ENCODE results near the gene PTX3.
A peak's percentile ranks its signal among the peaks of the same experiment; 100 is the strongest.

PTX3 gene

GRCh38 chr3:157436583-157437291 is at the start of gene PTX3:
Gene PTX3 (plus strand): TSS chr3:157436850. CDS start chr3:157436934, 84 bp downstream.
- DNase-seq (ENCODE audit: low read depth in 2 of 2): peak; percentile 95 to 96

GRCh38 chr3:157387708-157388435 is 48.8 kb upstream of the PTX3 start:
- no peak for DNase-seq (ENCODE audit: low read depth in 2 of 2)

DNA sequence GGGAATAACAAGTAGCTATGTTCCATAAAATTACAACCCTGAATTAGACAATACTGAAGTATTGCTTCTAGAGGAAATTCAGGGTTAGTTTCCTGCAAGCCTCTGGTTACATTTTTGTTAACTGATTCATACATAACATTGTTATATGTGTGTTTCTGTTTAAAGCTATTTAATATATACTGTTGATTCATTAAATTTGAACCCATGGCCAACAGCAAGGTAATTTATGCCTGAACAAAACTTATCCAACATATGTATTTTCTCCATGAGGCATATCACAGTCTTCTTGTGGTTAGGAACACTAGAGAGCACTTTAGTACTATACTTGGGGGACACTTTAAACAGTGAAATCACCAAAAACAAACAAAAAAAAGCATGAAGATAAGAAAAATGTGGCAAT is 47.7 kb upstream of the PTX3 start:
- peak; percentile 75 to 77 for DNase-seq (ENCODE audit: low read depth in 2 of 2)

- no peak for DNase-seq (ENCODE audit: low read depth in 2 of 2)
Observed at GRCh38 chr3:157390713-157391515, 45.7 kb upstream of the PTX3 start.

DNA sequence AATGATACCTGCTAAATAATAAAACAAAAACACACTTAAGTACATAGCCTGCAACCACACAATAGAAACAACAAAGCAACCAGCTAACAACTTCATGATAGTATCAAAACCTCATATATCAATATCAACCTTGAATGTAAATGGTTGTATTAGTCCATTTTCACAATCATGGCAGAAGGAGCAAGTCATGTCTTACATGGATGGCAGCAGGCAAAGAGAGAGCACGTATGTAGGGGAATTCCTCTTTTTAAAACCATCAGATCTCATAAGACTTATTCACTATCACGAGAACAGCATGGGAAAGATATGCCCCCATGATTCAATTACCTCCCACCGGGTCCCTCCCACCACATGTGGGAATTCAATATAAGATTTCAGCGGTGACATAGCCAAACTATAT is 44.5 kb upstream of the PTX3 start:
- DNase-seq (ENCODE audit: low read depth in 2 of 2): no peak

- DNase-seq (ENCODE audit: low read depth in 2 of 2): no peak
Observed at GRCh38 chr3:157393113-157393512, 43.5 kb upstream of the PTX3 start.

GRCh38 chr3:157394411-157394810 is 42.2 kb upstream of the PTX3 start:
- no peak for DNase-seq (ENCODE audit: low read depth in 2 of 2)

- no peak for DNase-seq (ENCODE audit: low read depth in 2 of 2)
Observed at GRCh38 chr3:157398598-157398997, 38.1 kb upstream of the PTX3 start.

- no peak for DNase-seq (ENCODE audit: low read depth in 2 of 2)
Observed at GRCh38 chr3:157404381-157404780, 32.3 kb upstream of the PTX3 start.

GRCh38 chr3:157405457-157405856 is 31.2 kb upstream of the PTX3 start:
- peak; percentile 63 to 71 for DNase-seq (ENCODE audit: low read depth in 2 of 2)

DNA sequence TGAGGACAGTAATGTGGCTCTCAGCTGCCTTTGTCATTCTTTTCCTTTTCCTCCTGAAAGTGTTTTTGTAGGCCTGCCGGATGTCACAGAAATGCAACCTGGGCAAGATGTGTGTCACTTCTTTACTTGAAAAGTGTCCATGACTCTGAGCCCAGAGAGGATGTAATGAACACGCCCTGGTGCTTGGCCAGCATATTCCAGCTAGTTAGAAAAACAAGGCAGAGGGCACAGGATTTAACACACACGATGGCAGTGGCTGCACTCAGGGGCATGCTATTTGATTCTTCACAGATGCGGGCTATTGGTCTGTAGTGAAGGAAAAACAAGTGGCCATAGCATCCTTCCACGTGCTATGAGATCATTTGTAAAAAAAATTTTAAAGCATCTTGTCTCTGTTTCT is 30.3 kb upstream of the PTX3 start:
- no peak for DNase-seq (ENCODE audit: low read depth in 2 of 2)

GRCh38 chr3:157407769-157408168 is 28.9 kb upstream of the PTX3 start:
- DNase-seq (ENCODE audit: low read depth in 2 of 2): no peak

DNA sequence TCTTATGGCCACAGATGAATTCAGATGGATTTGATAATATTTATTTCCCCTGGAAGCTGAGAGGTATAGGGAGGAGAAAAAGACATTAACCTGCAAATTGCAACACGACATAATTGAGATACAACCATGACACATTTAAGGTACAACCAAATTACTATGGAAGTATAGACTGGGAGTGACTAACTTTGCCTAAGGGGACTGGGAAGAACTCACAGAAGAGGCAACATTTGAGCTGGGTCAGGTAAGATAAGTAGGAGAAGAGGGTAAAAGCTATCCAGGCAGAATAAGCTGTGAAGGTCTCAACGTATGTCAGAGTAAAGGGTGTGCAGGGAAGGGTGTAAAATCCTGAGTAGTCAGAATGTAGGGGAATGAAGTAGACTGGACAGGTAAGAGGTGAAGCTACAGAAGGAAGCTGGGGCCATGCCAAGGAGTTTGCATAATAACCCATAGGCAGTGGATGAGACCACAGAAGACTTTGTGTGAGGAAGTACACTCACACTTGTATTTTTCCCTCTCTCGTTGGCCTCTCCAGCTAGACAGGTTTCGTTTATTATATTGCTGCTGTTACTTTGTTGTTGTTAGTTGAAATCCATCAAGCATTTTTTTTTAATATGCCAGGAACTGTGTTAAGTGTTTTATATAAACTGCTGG is 28.0 kb upstream of the PTX3 start:
- no peak for DNase-seq (ENCODE audit: low read depth in 2 of 2)

DNA sequence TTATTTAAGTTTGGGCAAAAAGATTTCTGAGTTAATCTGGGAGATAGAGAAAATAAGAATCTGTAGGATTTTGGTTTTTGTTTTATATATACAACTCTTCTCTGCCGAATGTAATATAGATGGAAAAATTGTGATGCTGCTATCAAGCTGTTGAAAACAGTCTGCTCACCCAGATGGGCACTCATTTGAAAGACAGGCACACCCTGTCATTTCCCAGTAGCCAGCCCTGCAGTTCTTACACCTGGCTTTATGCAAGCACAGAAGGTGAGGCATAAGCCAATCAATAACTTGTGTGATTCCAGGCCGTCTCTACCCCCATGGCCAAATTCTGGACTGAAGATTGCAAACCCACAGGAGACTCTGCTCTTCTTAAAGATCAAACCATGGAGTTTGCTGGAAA is 27.1 kb upstream of the PTX3 start:
- DNase-seq (ENCODE audit: low read depth in 2 of 2): no peak

DNA sequence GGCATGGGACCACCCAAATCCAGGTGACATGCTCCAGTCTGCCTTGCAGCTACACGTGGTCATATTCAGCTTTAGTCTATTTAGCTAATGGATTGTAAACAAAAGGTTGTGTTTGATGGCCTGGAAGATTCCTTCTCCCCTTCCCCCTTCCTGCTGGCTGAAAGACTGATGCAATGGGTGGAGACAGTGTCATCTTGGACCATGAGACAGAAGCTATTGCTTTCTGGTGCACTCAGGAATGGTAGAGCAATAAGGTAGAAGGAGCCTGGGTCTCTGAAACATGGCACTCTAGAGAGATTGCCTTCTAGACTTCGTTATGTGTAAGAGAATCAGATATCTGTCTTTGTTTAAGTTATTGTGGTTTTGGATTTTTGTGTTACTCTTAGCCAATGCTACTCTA is 25.7 kb upstream of the PTX3 start:
- DNase-seq (ENCODE audit: low read depth in 2 of 2): no peak

DNA sequence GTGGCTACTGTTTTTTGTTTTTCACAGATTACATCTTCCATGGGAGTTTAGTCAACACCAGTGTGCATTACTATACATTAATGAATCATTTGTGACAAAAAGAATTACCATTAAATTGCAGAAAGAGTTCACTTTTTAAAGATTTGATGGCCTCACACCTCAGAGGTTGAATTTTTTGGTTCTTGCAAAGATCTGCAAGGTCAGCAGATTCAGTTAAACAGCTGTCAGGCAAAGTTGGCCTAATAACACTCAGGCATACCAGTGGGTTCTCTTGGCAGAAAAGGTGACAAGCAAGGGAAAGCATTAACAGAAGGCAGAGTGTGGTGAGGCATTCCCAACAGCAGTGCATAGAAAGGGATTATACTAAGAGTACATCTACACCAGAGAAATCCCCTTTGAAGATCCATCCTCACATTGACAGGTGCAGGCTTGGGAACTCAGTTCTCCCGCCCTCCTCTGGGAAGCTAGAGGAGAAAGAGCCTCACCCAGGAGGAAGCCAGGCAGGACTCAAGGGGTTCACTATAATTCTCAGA is 24.3 kb upstream of the PTX3 start:
- no peak for DNase-seq (ENCODE audit: low read depth in 2 of 2)

DNA sequence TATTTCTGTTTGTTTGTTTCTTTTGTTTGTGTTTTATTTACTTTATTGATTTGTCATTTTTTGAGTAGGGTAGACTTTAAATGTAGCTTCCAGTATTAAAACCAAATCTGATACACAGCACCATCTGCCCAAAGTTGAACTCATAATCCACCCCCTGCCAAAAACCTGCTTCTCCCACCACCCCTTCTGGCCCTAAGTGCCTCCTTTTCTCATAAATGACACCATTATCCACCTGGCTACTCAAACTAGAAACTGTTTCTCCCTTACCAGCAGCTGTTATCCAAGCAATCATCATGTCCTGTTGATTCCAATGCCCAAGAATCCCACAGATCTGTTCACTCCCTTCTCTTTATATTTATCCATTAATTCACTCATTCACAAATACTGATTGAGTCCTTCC is 21.8 kb upstream of the PTX3 start:
- no peak for DNase-seq (ENCODE audit: low read depth in 2 of 2)

DNA sequence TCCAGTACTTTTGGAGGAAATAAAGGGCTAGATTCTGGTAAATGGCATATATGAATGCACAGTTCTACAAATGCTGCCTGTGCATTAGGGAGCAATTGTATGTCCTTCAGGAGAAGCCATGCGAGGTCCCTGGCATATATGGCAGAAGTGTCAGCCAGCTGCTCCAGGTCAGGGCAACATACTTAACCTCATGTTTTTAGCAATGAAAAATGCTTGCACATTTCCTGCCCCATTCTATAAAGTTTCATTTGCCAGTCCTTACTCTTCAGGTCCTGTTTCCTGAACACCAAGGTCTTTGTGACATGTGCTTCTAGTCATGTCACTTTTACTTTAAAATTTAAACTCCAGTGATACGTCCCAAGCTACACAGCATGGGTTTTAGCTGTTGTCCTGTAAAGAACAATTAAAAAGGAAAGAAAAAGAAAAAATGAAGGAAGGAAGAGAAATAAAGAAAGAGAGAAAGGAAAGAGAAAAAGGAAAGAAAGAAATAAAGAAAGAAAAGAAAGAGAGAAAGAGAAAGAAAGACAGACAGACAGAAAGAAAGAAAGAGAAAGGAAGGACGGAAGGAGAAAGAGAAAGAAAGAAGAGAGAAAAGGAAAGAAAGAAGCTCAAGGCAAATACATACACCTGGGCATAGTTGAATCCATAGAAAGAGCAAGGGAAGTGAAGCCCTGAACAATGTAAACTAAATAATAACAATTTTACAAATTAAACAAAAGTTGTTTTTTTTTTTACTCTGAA is 20.1 kb upstream of the PTX3 start:
- DNase-seq (ENCODE audit: low read depth in 2 of 2): no peak

DNA sequence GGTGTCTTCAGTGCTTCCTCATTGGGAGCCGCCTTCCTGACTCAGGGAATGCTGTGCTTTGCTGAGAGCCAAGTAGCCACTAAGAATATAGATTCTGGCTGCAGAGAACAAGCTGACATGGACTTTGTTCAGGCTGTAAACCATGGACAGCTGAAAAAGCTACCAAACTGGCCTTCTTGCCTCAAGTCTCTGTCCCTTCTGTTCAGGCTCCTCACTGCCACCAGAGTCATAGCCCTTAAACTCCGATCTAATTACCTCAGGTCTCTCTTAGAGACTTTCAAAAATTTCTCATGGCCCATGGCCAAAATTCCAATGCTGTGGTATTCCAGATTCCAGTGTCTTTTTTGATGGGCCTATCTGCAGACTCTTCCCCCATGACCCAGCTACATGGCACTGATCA is 19.4 kb upstream of the PTX3 start:
- DNase-seq (ENCODE audit: low read depth in 2 of 2): no peak

DNA sequence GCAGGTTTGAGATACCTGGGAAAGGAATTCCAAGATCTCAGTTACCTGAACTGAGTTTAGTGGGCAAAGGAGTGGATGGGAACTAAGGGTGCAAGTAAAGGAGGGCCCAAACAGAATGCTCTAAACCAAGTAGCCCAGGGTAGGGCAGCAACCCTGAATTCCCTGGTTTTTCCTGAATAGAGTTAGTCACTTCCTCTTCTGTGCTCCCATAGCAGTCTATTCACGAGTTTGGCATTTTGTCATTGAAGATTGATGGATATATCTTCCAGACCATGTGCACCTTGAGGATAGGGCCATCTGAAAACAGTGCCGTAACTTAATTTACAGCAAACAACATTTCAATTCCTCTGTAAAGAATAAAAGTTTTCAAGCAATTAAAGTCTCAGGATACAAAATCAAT is 18.5 kb upstream of the PTX3 start:
- no peak for DNase-seq (ENCODE audit: low read depth in 2 of 2)

DNA sequence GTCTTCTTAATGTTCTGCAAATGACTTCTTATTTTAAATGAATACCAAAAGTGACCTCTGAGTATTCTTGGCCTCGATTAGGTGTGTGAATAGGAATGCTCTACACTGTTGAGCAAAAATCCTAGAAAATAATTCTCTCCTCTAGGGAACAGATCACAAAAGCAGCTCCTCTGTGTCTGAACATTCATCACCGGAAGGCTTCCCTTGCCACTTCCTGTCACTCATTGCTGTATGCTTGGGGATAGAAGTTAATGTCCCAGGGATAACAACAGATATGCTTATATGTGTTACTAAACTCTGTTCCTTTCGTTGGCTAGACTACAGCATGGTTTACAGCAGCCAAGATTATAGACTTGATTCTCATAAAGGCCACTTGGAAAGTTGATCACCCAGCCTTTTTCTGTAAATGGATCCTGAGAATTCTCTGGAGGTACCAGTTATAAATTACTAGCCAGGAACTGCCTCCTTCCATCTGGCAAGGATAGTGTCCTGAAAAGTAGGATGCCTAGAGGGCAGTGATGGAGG is 16.0 kb upstream of the PTX3 start:
- DNase-seq (ENCODE audit: low read depth in 2 of 2): no peak

All from fibroblast of skin of left quadriceps (primary cell).